Chondrocyte (in vitro differentiated cells): ENCODE data around the gene ZNF618. TPM values are rescaled to one million over a fixed set of nuclear protein-coding genes. Genes with fewer than 3 reads are reported as not detected.

Experiments
- DNase-seq: peaks from one replicate; pipeline ENCODE4 v3.0.0; 2021; ENCODE audit warnings: mixed read lengths, low spot score
- H3K27ac Mint-ChIP-seq: one replicate; pipeline ENCODE4 v1.8.0; 2021; ENCODE audit warnings: mild to moderate bottlenecking, moderate library complexity, mixed read lengths; ENCODE audit not compliant: unreplicated experiment
- H3K27me3 Mint-ChIP-seq: 2 replicates; pipeline ENCODE4 v1.8.0; 2021; ENCODE audit warnings: low read depth, mixed read lengths
- H3K36me3 Mint-ChIP-seq: 2 replicates; pipeline ENCODE4 v1.8.0; 2021; ENCODE audit warnings: low read depth, mixed read lengths
- H3K4me1 Mint-ChIP-seq: 2 replicates; pipeline ENCODE4 v1.8.0; 2021; ENCODE audit warnings: low read depth, mild to moderate bottlenecking, mixed read lengths
- H3K4me3 Mint-ChIP-seq: one replicate; pipeline ENCODE4 v1.8.0; 2021; ENCODE audit warnings: mild to moderate bottlenecking, moderate library complexity, mixed read lengths; ENCODE audit not compliant: unreplicated experiment
- H3K9me3 Mint-ChIP-seq: 2 replicates; pipeline ENCODE4 v1.8.0; 2021; ENCODE audit warnings: low read depth, mixed read lengths
- total RNA-seq: library from RNA; stranded (reverse); gene quantifications from 3 replicates; pipeline ENCODE4 v1.2.1, GENCODE V29; 2021
- TF ChIP-seq, protein P1 (sequence below): fragments of 200-600 bp; sonication (generic); IDR thresholded peaks from 2 replicates; pipeline ENCODE4 v1.5.0; 2021; ENCODE audit warnings: antibody characterized with exemption, mild to moderate bottlenecking, moderate library complexity

The ZNF618 gene
- total RNA-seq, 1 donor from 2014 or later = 25.5 TPM

DNA sequence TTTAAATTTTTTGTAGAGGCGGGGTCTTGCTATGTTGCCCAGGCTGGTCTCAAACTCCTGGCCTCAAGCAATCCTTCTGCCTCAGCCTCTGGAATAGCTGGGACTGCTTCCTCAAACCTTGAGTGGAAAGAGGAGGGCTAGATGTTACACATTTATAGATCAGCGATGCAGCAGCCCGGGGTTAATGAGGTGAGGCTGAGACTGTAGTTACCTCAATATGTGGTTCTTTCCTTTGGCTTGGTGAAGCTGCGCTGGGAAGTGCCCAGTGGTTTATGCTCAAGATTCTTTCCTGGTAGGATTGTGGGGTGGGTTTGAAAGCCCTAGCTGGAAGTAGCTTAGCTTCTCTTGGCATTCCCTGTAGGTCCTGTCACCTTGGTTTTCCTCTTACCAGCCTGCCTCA is 22.5 kb downstream of the ZNF618 start:
- Mint-ChIP-seq H3K4me1 (peaks cover 4% of the 10 kb centered on the region), H3K4me3 (no peak overlapping the region), H3K27ac (no peak overlapping the region), H3K36me3 (peaks cover 9% of the 10 kb centered on the region), H3K9me3 (peaks cover 6% of the 10 kb centered on the region), H3K27me3 (no peaks in the 10 kb centered on the region)
- TF ChIP-seq, protein P1, sequence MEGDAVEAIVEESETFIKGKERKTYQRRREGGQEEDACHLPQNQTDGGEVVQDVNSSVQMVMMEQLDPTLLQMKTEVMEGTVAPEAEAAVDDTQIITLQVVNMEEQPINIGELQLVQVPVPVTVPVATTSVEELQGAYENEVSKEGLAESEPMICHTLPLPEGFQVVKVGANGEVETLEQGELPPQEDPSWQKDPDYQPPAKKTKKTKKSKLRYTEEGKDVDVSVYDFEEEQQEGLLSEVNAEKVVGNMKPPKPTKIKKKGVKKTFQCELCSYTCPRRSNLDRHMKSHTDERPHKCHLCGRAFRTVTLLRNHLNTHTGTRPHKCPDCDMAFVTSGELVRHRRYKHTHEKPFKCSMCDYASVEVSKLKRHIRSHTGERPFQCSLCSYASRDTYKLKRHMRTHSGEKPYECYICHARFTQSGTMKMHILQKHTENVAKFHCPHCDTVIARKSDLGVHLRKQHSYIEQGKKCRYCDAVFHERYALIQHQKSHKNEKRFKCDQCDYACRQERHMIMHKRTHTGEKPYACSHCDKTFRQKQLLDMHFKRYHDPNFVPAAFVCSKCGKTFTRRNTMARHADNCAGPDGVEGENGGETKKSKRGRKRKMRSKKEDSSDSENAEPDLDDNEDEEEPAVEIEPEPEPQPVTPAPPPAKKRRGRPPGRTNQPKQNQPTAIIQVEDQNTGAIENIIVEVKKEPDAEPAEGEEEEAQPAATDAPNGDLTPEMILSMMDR = no peak
- DNase-seq = no peak

DNA sequence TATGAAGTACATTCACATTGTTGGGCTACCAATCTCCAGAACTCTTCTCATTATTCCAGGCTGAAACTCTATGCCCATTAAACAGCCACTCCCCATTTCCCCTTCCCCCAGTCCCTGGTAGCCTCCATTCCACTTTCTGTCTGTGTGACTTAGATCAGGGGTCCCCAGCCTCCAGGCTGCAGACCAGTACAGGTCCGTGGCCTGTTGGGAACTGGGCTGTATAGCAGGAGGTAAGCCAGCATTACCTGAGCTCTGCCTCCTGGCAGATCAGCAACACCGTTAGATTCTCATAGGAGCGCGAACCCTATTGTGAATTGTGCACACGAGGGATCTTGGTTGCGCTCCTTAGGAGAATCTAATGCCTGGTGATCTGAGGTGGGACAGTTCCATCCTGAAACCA is 23.1 kb downstream of the ZNF618 start:
- TF ChIP-seq, protein P1 = no peak
- no peaks in the 10 kb centered on the region for H3K27me3 Mint-ChIP-seq
- H3K9me3 Mint-ChIP-seq = peaks cover 13% of the 10 kb centered on the region
- H3K36me3 Mint-ChIP-seq = peaks cover 13% of the 10 kb centered on the region
- peaks cover 4% of the 10 kb centered on the region for H3K4me1 Mint-ChIP-seq
- no peak for DNase-seq
- H3K4me3 Mint-ChIP-seq = no peak overlapping the region
- peak overlapping the region; percentile 28 for H3K27ac Mint-ChIP-seq

DNA sequence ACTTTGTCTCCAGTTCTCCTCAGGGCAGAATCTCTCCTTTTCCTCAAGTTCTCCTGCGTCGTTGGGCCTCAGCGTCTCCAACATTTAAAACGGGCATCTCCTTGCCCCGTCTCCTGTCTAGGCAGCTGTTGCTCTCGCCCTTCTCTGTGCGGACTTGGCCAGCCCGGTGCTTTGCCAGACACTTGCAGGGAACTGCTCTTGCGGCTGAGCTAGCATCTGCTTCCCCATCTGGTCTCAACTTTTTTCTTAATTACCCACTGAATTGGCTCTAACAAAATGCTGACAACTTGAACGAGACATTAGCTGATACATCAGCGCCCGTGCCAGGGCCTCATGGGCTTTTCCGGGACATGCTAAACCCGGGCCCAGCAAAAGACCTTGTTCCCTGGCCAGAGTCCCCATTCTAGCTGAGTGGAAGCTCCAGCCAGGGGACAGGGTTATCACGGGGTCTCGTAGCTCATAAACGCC is 25.1 kb downstream of the ZNF618 start:
- peaks cover 13% of the 10 kb centered on the region for H3K36me3 Mint-ChIP-seq
- peaks cover 8% of the 10 kb centered on the region for H3K4me1 Mint-ChIP-seq
- DNase-seq = no peak
- H3K4me3 Mint-ChIP-seq = no peak overlapping the region
- no peak overlapping the region for H3K27ac Mint-ChIP-seq
- TF ChIP-seq, protein P1 = no peak
- peaks cover 14% of the 10 kb centered on the region for H3K9me3 Mint-ChIP-seq
- no peaks in the 10 kb centered on the region for H3K27me3 Mint-ChIP-seq

DNA sequence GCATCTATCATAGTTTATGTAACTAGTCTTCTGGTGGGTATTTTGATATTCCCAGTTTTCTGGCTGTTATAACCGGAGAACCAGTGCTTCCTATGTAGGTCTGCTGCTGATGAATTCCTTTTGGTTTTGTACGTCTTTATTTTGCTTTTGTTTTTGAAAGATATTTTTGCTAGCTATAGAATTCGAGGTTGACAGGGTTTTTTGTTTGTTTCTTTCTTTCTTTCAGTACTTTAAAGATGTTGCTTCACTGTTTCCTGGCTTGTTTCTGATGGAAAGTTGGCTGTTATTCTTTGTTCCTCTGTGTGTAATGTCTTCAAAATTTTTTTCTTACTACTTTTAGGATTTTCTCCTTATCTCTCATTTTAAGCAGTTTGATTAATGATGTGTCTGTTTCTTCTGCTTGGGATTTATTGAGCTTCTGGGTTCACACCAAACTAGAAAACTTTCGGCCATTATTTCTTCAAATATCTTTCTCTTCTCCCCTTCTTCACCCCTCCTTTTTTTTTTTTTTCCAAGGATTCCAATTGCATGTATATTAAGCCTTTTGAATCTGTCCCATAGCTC is 27.5 kb downstream of the ZNF618 start:
- no peak overlapping the region for H3K4me3 Mint-ChIP-seq
- H3K4me1 Mint-ChIP-seq = peaks cover 14% of the 10 kb centered on the region
- H3K27me3 Mint-ChIP-seq = no peaks in the 10 kb centered on the region
- H3K27ac Mint-ChIP-seq = no peak overlapping the region
- TF ChIP-seq, protein P1 = no peak
- no peak for DNase-seq
- peaks cover 13% of the 10 kb centered on the region for H3K36me3 Mint-ChIP-seq
- H3K9me3 Mint-ChIP-seq = peaks cover 14% of the 10 kb centered on the region

DNA sequence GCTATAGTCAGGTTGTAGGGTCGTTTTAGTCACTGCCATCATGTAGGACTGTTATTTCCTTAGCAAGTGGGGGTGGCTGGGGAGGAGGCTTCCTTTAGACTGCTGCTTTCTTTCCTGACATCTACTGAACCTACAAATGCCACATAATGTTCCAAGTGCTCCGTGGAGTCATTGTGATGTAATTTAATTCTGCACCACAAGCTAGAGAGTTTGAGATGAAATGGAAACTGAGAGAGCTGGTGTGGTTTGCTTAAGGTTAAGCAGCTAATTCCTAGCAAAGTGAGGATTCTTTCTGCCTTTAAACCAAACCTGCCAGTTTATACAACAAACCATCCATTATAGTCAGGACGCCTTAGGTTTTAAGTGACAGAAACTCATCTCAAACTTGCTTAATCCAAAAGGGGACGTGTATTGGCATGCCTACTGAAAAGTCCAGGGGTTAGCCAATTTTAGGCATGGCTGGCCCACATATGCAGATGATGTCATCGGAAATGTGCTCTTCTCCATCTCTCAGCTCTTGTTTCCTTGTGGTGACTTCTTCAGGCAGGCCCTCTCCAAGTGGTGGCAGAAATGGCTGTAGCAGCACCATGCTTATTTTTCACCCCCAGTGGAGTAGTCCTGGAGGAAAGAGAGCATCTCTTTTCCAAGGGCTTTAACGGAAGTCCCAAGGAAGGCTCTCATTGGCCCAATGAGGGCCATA is 30.5 kb downstream of the ZNF618 start:
- no peak for DNase-seq

More for the DNA sequence above, 30.5 kb downstream of the ZNF618 start:
- H3K9me3 Mint-ChIP-seq = peaks cover 14% of the 10 kb centered on the region
- H3K4me1 Mint-ChIP-seq = peaks cover 18% of the 10 kb centered on the region
- H3K27ac Mint-ChIP-seq = no peak overlapping the region
- TF ChIP-seq, protein P1 = no peak
- peaks cover 9% of the 10 kb centered on the region for H3K36me3 Mint-ChIP-seq
- H3K27me3 Mint-ChIP-seq = no peaks in the 10 kb centered on the region
- no peak overlapping the region for H3K4me3 Mint-ChIP-seq
